PC-9 (cell line): Measurements from ENCODE around the gene LYPD6B.

ENCODE experiments used
- EZH2 ChIP-seq: fragments of 200-600 bp; sonication (generic); IDR thresholded peaks from 2 replicates; pipeline ENCODE4 v1.8.0; 2017; ENCODE audit warnings: antibody characterized with exemption, low read depth
- TF ChIP-seq, protein P1 (sequence below): fragments of 200-600 bp; sonication (generic); conservative IDR thresholded peaks from 2 replicates; pipeline ENCODE4 v1.6.1; 2017; ENCODE audit warnings: mixed run types, antibody characterized with exemption, mild to moderate bottlenecking, moderate library complexity

DNA sequence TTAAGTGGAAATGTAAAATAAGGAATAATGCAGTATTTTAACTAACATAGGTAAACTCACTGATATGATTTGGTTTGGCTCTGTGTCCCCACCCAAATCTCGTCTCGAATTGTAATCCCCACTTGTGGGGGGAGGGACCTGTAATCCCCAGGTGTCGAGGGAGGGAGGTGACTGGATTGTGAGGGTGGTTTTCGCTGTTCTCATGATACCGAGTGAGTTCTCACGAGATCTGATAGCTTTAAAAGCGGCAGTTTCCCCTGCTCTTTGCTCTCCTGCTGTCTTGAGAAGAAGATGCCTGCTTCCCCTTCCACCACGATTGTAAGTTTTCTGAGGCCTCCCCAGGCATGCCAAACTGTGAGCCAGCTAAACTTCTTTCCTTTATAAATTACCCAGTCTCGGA is 182.5 kb downstream of the LYPD6B start:
- TF ChIP-seq, protein P1, sequence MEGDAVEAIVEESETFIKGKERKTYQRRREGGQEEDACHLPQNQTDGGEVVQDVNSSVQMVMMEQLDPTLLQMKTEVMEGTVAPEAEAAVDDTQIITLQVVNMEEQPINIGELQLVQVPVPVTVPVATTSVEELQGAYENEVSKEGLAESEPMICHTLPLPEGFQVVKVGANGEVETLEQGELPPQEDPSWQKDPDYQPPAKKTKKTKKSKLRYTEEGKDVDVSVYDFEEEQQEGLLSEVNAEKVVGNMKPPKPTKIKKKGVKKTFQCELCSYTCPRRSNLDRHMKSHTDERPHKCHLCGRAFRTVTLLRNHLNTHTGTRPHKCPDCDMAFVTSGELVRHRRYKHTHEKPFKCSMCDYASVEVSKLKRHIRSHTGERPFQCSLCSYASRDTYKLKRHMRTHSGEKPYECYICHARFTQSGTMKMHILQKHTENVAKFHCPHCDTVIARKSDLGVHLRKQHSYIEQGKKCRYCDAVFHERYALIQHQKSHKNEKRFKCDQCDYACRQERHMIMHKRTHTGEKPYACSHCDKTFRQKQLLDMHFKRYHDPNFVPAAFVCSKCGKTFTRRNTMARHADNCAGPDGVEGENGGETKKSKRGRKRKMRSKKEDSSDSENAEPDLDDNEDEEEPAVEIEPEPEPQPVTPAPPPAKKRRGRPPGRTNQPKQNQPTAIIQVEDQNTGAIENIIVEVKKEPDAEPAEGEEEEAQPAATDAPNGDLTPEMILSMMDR: no peak
- no peak for TF ChIP-seq EZH2
